Endothelial cell (in vitro differentiated cells): ENCODE results near the gene KCNQ1. TPM values are rescaled to one million over a fixed set of nuclear protein-coding genes. Genes with fewer than 3 reads are reported as not detected.

Experiments used
- DNase-seq: peaks from one replicate; pipeline ENCODE4 v3.0.0; 2021; ENCODE audit warnings: low spot score
- H3K27ac Mint-ChIP-seq: one replicate; pipeline ENCODE4 v1.8.0; 2021; ENCODE audit warnings: mixed read lengths, inconsistent platforms; ENCODE audit not compliant: unreplicated experiment
- H3K27me3 Mint-ChIP-seq: one replicate; pipeline ENCODE4 v1.8.0; 2021; ENCODE audit warnings: mild to moderate bottlenecking, moderate library complexity, mixed read lengths, inconsistent platforms; ENCODE audit not compliant: unreplicated experiment
- H3K36me3 Mint-ChIP-seq: one replicate; pipeline ENCODE4 v1.8.0; 2021; ENCODE audit warnings: mild to moderate bottlenecking, low read depth, mixed read lengths, inconsistent platforms; ENCODE audit not compliant: unreplicated experiment
- H3K4me1 Mint-ChIP-seq: one replicate; pipeline ENCODE4 v1.8.0; 2021; ENCODE audit warnings: mild to moderate bottlenecking, mixed read lengths, inconsistent platforms; ENCODE audit not compliant: unreplicated experiment
- H3K4me3 Mint-ChIP-seq: one replicate; pipeline ENCODE4 v1.8.0; 2021; ENCODE audit warnings: mild to moderate bottlenecking, mixed read lengths, inconsistent platforms; ENCODE audit not compliant: unreplicated experiment
- H3K9me3 Mint-ChIP-seq: one replicate; pipeline ENCODE4 v1.8.0; 2021; ENCODE audit warnings: mixed read lengths, inconsistent platforms; ENCODE audit not compliant: unreplicated experiment
- CTCF ChIP-seq: fragments of 200-600 bp; sonication (generic); IDR thresholded peaks from one replicate; pipeline ENCODE4 v1.5.0; 2021; ENCODE audit warnings: antibody characterized with exemption; ENCODE audit not compliant: unreplicated experiment
- total RNA-seq: library from RNA; stranded (reverse); fragmentation: NEBNext Ultra II Directional; extraction: Animal tissue kit (Norgen Biotek cat#: 25700); gene quantifications from one replicate; pipeline ENCODE4 v1.2.1, GENCODE V29; 2021; ENCODE audit not compliant: unreplicated experiment

The KCNQ1 gene
- total RNA-seq, 1 donor from 2014 or later, result 35.3 TPM

DNA sequence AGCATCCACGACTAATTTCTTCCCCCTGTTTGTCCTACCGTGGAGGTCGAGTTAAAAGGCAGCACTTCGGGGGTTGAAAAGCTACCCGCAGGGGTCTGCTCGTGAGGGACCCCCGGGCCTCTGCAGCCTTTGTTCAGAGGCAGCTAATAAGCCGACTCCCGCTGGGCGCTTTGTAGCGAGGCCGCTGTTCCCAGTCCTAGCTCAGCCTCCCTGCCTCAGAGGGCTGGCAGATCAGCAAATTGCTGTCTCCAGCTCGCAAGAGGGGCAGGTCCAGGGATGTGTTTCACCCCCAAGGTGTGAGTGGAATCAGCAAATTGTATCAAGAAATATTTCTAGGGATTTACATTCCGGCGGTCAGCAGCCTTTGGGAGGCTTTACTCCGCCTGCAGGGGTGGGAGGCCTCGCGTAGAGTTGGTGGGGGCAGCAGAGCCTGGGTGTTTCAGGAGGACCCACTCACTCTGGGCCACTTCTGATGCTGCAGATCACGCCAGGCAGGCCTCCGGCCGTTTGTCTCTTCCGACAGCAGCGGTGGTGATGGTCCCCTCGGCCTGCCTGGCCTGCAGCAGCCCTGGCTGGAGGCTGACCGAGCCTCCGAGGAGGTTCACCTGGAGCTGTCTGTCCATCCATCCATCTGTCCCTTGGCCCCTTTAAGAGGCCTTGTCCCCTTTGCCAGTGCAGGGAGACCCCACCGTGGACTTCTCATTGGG is 276.6 kb downstream of the KCNQ1 start:
- Mint-ChIP-seq H3K36me3 (peaks cover 4% of the 10 kb centered on the region), H3K27ac (no peak overlapping the region), H3K4me3 (no peak overlapping the region), H3K9me3 (no peaks in the 10 kb centered on the region), H3K4me1 (no peaks in the 10 kb centered on the region), H3K27me3 (peaks cover 7% of the 10 kb centered on the region)
- TF ChIP-seq CTCF, result no peak
- DNase-seq, result no peak

DNA sequence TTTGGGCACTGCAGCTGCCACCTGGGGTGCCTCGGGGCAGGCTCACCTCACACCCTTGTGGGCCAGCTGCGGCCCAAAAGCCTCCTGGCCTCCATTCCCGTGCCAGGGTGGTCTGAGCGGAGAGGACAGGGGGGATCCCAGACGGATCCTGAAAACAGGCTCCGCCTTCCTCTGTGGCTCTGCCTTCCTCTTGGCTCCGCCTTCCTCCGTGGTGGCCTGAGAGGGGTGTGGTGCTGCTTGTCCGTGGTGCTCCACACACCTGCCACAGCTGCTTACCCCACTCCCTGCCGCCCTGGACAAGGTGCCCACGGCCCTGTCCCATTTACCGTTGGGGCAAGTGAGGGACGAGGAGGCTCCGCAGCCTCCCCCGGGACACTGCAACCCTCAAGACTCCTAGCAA is 278.1 kb downstream of the KCNQ1 start:
- peaks cover 6% of the 10 kb centered on the region for H3K27me3 Mint-ChIP-seq
- H3K9me3 Mint-ChIP-seq, result no peaks in the 10 kb centered on the region
- no peak for TF ChIP-seq CTCF
- H3K36me3 Mint-ChIP-seq, result peaks cover 4% of the 10 kb centered on the region
- no peak overlapping the region for H3K4me3 Mint-ChIP-seq
- no peak for DNase-seq
- no peak overlapping the region for H3K27ac Mint-ChIP-seq
- no peaks in the 10 kb centered on the region for H3K4me1 Mint-ChIP-seq

DNA sequence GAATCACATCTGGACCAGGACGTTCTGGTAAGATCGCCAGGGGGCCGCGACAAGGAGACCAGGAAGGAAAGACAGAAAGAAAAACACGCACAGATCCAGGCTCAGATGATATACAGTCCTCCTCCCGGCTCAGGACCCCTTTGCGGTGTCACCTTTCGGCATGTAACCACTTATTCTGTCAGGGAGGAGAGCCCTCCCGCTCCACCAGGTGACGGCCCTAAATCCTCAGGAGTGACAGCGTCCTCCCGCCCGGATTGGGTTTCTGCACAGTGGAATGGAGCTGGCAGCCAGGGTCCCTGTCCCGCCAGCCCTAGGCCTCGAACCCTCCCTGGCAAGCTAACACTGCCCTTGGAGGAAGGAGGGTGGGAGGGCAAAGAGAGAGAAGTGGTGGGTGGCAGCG is 279.3 kb downstream of the KCNQ1 start:
- Mint-ChIP-seq H3K27ac (no peak overlapping the region), H3K4me1 (no peaks in the 10 kb centered on the region), H3K27me3 (peaks cover 9% of the 10 kb centered on the region), H3K9me3 (no peaks in the 10 kb centered on the region), H3K4me3 (no peak overlapping the region), H3K36me3 (peaks cover 4% of the 10 kb centered on the region)
- no peak for DNase-seq
- no peak for TF ChIP-seq CTCF

DNA sequence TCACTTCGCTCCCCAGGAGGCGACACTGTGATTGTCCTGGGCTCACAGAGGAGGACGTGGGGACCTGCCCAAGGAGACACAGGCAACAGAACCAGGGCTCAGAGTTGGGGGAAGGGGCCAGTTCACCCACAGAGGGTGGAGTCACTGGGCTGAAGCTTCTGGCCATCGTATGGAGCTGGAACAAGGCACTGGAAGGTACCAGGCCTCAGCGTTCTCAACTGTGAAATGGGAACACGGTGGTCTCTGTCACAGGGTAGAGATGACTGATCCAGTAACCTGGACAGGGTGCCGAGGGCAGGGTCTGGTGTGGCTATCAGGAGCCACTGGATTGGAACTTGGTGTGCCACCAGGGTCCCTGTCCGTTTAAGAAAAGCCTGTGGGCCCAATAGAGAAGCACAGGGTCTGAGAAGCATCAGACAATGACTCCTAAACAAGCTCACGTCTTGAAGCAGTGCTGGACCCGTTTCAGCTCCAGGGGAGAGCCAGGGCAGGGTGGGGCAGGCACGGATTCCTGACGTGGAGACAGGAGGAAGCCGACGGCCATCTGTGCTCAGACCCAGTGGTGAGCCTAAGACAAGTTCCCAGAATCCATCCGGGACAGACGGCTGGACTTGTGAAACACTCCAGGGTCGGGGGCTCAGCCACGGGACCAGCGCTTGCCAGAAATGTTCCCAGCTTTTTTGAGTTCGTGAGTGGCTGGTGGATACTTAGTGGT is 280.0 kb downstream of the KCNQ1 start:
- H3K4me3 Mint-ChIP-seq, result no peak overlapping the region
- no peaks in the 10 kb centered on the region for H3K9me3 Mint-ChIP-seq
- H3K4me1 Mint-ChIP-seq, result peaks cover 2% of the 10 kb centered on the region
- peaks cover 13% of the 10 kb centered on the region for H3K27me3 Mint-ChIP-seq
- DNase-seq, result no peak
- H3K36me3 Mint-ChIP-seq, result no peaks in the 10 kb centered on the region
- TF ChIP-seq CTCF, result no peak
- H3K27ac Mint-ChIP-seq, result no peak overlapping the region
